ENCODE measurements around the gene DUXB. TPM values are rescaled to one million over a fixed set of nuclear protein-coding genes. Genes with fewer than 3 reads are reported as not detected.

The DUXB gene, protein sequence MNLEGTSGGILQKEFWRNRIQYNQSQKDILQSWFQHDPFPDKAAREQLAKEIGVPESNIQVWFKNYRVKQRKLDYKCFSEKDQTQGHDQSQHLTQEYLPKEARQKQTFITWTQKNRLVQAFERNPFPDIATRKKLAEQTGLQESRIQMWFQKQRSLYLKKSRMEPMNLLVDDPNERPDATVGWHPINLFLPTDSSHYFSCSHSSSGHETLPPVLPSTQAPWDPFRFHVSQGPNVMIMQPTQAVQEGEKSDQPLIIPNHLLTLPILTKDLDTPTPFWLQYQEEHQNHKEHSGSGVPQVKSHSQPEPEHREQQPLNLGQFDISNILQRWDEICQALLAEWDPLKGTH
- total RNA-seq: not detected

DNA sequence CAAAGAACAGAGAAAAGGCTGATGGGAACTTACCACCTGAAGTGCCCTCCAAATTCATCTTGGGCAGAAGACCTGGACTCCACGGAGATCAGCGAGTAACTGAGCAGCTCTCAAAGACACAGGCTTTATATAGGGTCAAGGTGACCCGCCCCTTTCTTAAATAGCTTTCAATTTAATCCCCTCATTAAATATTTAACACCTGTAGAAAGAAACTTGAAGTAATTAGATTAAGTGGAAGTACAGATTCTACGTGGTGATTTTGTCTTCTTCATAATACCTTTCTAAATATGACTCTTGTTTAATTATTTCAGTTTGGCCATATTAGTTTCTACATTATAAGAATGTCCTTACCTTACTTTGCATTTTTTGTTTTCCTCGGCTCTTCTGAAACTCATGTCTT is at the start of gene DUXB:
DUXB (minus strand) TSS at position 101 of the 400 bp plus-strand sequence; CDS start at position 58, 43 bp downstream.

DNA sequence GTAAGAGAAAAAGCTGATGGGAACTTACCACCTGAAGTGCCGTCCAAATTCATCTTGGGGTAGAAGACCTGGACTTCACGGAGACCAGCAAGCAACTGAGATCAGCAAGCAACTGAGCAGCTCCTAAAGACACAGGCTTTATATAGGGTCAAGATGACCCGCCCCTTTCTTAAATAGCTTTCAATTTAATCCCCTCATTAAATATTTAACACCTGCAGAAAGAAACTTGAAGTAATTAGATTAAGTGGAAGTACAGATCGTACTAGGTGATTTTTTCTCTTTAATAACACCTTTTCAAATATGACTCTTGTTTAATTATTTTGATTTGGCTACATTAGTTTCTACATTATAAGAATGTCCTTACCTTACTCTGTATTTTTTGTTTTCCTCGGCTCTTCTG is 25.1 kb upstream of the DUXB start, which contains the start of gene CPHXL:
CPHXL (minus strand) TSS at position 101 of the 400 bp plus-strand sequence; CDS start at position 53, 48 bp downstream.

GRCh38 chr16:75676909-75677308 is 24.4 kb downstream of the DUXB start, which contains the start of gene CPHXL2:
TSS of gene CPHXL2 (minus strand) at chr16:75677009. CDS start at chr16:75676999, 10 bp downstream.

GRCh38 chr16:75647492-75648264 is 53.6 kb downstream of the DUXB start, which contains the start of the genes KARS1 and TERF2IP:
TSS of gene KARS1 (minus strand) at chr16:75647665. CDS start at chr16:75647639, 26 bp downstream.
TSS of gene TERF2IP (plus strand) at chr16:75647773. CDS start at chr16:75647883, 110 bp downstream.

Small RNAs within 50 kb of the gene (small RNA-seq; reads per million reads assigned to genes)
- gene RN7SL520P: 0 reads per million in 2 donors

Other genes starting within 250 kb of the DUXB start
- 10 to 100 TPM; 11.4 to 19.6 TPM for gene TMEM170A, start 236.8 kb downstream of the DUXB start, total RNA-seq
- 1 to 10 TPM; 5.5 to 9.3 TPM for gene CHST6, start 206.0 kb downstream of the DUXB start, total RNA-seq
- under 1 TPM; under 0.01 to 0.34 TPM for gene CHST5, start 165.4 kb downstream of the DUXB start, total RNA-seq
- 10 to 100 TPM; 13.1 to 16.3 TPM for gene TMEM231, start 145.2 kb downstream of the DUXB start, total RNA-seq
- gene GABARAPL2, start 135.1 kb downstream of the DUXB start, total RNA-seq: 10 to 100 TPM; 30.3 to 36.6 TPM
- gene ADAT1, start 78.2 kb downstream of the DUXB start, total RNA-seq: 100 to 1,000 TPM in 1 of 2 donors, 10 to 100 TPM in 1; 96.7 to 109 TPM
- gene KARS1, start 53.8 kb downstream of the DUXB start, total RNA-seq: 100 to 1,000 TPM; 106 to 160 TPM
- 10 to 100 TPM; 38.0 to 42.3 TPM for gene TERF2IP, start 53.7 kb downstream of the DUXB start, total RNA-seq
- gene CPHXL2, start 24.5 kb downstream of the DUXB start, total RNA-seq: not detected
- gene CPHXL, start 25.0 kb upstream of the DUXB start, total RNA-seq: not detected

Measured in melanocyte of skin (primary cell).